B cell (primary cell): ENCODE results near the gene DCLK1. TPM values are rescaled to one million over a fixed set of nuclear protein-coding genes. Genes with fewer than 3 reads are reported as not detected.

ENCODE experiments used
- ATAC-seq: fragments of 200-7000 bp; cut with Tn5 transposase; one replicate; pipeline ENCODE4 v1.10.0; 2021; ENCODE audit warnings: low read depth, mild to moderate bottlenecking, moderate number of reproducible peaks, moderate library complexity
- CTCF ChIA-PET: fragments of 350-600 bp; sonication (Branson Sonifier 250); formaldehyde crosslinking; loops from one replicate; lab custom pipeline; 2021; ENCODE audit warnings: antibody characterized with exemption, inconsistent platforms; lab: Charles Lee
- POLR2A ChIA-PET: fragments of 350-600 bp; sonication (Branson Sonifier 250); formaldehyde crosslinking; loops from one replicate; lab custom pipeline; 2021; ENCODE audit warnings: antibody characterized with exemption; lab: Charles Lee
- DNase-seq: peaks from one replicate; pipeline ENCODE4 v3.0.0; 2013
- H2AFZ ChIP-seq: 2 replicates; pipeline ENCODE4 v1.6.1; 2012; ENCODE audit warnings: mild to moderate bottlenecking, low read depth, low read length; ENCODE audit not compliant: insufficient read depth, poor library complexity, severe bottlenecking
- H3K27ac ChIP-seq, 2 donors: 1 replicate in 1 of 2; 2 replicates in 1 of 2; pipeline ENCODE4 v1.5.1; 2012 to 2013; ENCODE audit warnings: low read length in 2 of 2, mild to moderate bottlenecking in 2 of 2, moderate library complexity in 1 of 2
- H3K27me3 ChIP-seq, 4 experiments: fragments of 200-600 bp in 1 of 4; sonication (generic) in 1 of 4; replicated peaks in 1 of 4; 1 replicate in 2 of 4; 2 replicates in 2 of 4; pipeline versions ENCODE4 v1.6.1 to v1.7.0; 2013 to 2016; ENCODE audit warnings: low read length in 3 of 4, mild to moderate bottlenecking in 2 of 4, mixed read lengths in 1 of 4, moderate library complexity in 1 of 4; ENCODE audit not compliant: insufficient read depth in 4 of 4, control insufficient read depth in 3 of 4; ENCODE audit errors: control extremely low read depth in 1 of 4
- H3K36me3 ChIP-seq, 2 experiments: replicated peaks in 1 of 2; 1 replicate in 1 of 2; 2 replicates in 1 of 2; pipeline versions ENCODE4 v1.6.1 to v1.7.1; 2013; ENCODE audit warnings: low read length in 1 of 2; ENCODE audit not compliant: insufficient read depth in 2 of 2, control insufficient read depth in 1 of 2; ENCODE audit errors: control extremely low read depth in 1 of 2, extremely low read depth in 1 of 2
- H3K4me1 ChIP-seq, 2 donors: fragments of 200-600 bp in 1 of 2; sonication (generic) in 1 of 2; 1 replicate in 1 of 2; 2 replicates in 1 of 2; pipeline versions ENCODE4 v1.5.1 to v1.6.1; 2013 to 2017; ENCODE audit warnings: low read length in 2 of 2; ENCODE audit not compliant: control insufficient read depth in 2 of 2, insufficient read depth in 2 of 2
- H3K4me2 ChIP-seq: replicated peaks from 2 replicates; pipeline ENCODE3; 2012; ENCODE audit warnings: mild to moderate bottlenecking, low read depth, low read length; ENCODE audit not compliant: poor library complexity, severe bottlenecking
- H3K4me3 ChIP-seq, 5 experiments: fragments of 200-600 bp in 1 of 5; sonication (generic) in 1 of 5; 1 replicate in 3 of 5; 2 replicates in 2 of 5; pipeline versions ENCODE4 v1.5.1 to v1.7.0; 2011 to 2016; ENCODE audit warnings: low read length in 4 of 5, mild to moderate bottlenecking in 4 of 5, low read depth in 2 of 5, control low read depth in 1 of 5, moderate library complexity in 1 of 5; ENCODE audit not compliant: insufficient read depth in 1 of 5; ENCODE audit errors: control extremely low read depth in 1 of 5, extremely low read depth in 1 of 5
- H3K79me2 ChIP-seq: fragments of 200-600 bp; sonication (generic); one replicate; pipeline ENCODE4 v1.6.0; 2016; ENCODE audit warnings: low read length; ENCODE audit not compliant: control insufficient read depth, insufficient read depth
- H3K9ac ChIP-seq: fragments of 200-600 bp; sonication (generic); 2 replicates; pipeline ENCODE4 v1.6.1; 2017; ENCODE audit warnings: mild to moderate bottlenecking, low read length, moderate library complexity
- H3K9me3 ChIP-seq, 3 donors: one replicate each; pipeline versions ENCODE4 v1.6.1 to v1.7.1; 2013; ENCODE audit warnings: low read length in 2 of 3; ENCODE audit not compliant: control insufficient read depth in 2 of 3, insufficient read depth in 1 of 3; ENCODE audit errors: control extremely low read depth in 1 of 3
- H4K20me1 ChIP-seq: 2 replicates; pipeline ENCODE4 v1.6.0; 2012; ENCODE audit warnings: mild to moderate bottlenecking, low read length; ENCODE audit not compliant: insufficient read depth, control insufficient read depth, poor library complexity, severe bottlenecking
- H3K27ac Mint-ChIP-seq: one replicate; pipeline ENCODE4 v1.8.0; 2021; ENCODE audit warnings: mixed read lengths
- H3K27me3 Mint-ChIP-seq: one replicate; pipeline ENCODE4 v1.8.0; 2021; ENCODE audit warnings: mixed read lengths
- H3K4me1 Mint-ChIP-seq: one replicate; pipeline ENCODE4 v1.8.0; 2021; ENCODE audit warnings: mixed read lengths
- H3K4me3 Mint-ChIP-seq: one replicate; pipeline ENCODE4 v1.8.0; 2021; ENCODE audit warnings: mixed read lengths
- H3K9me3 Mint-ChIP-seq: one replicate; pipeline ENCODE4 v1.8.0; 2022; ENCODE audit warnings: mixed read lengths; ENCODE audit not compliant: insufficient read depth
- CTCF ChIP-seq: fragments of 200-600 bp; IDR thresholded peaks from one replicate; pipeline ENCODE4 v1.8.0; 2022; ENCODE audit warnings: antibody characterized with exemption, mild to moderate bottlenecking
- EZH2 ChIP-seq: IDR thresholded peaks from 2 replicates; pipeline ENCODE4 v1.6.1; 2012; ENCODE audit warnings: borderline replicate concordance, low read depth, mild to moderate bottlenecking, moderate library complexity, low read length; ENCODE audit not compliant: insufficient read depth, poor library complexity, severe bottlenecking
- WGBS: methylation state at CpG from one replicate; pipeline ENCODE4 v1.1.5; 2013; ENCODE audit warnings: missing lambda C conversion rate; ENCODE audit not compliant: insufficient coverage; 5-methylcytosine and 5-hydroxymethylcytosine counted together
- intact Hi-C: fragments of 100-400 bp; cut with micrococcal nuclease; formaldehyde crosslinking; loops from one replicate; pipeline ENCODE4 v1.10.0; 2022
- polyA plus RNA-seq: library from polyadenylated mRNA; depleted of rRNA; stranded (reverse); fragments of >200 nt; gene quantifications from 2 replicates; pipeline ENCODE4 v1.2.3, GENCODE V29; 2012
- total RNA-seq, 2 donors: library from RNA; stranded (reverse); fragments of 120-200 nt in 1 of 2; gene quantifications; 1 replicate in 1 of 2; 2 replicates in 1 of 2; pipeline versions ENCODE4 v1.2.3 to v1.2.4, GENCODE V29; 2013 to 2022

DCLK1 gene
- total and polyA plus RNA-seq, 2 donors (not counting 1 experiment from before 2014, with no cell fraction given): not detected

- no peak for DNase-seq
- Histone ChIP-seq H3K9me3 (no peaks in the 10 kb centered on the region), H3K36me3 (no peaks in the 10 kb centered on the region), H3K9ac (no peak overlapping the region), H4K20me1 (no peaks in the 10 kb centered on the region), H3K4me3 (no peak overlapping the region), H2AFZ (no peak overlapping the region), H3K79me2 (no peaks in the 10 kb centered on the region), H3K4me2 (no peak overlapping the region), H3K27ac (no peak overlapping the region), H3K4me1 (no peaks in the 10 kb centered on the region), H3K27me3 (no peaks in the 10 kb centered on the region)
- no peaks in the 10 kb centered on the region for H3K27me3 Mint-ChIP-seq
- no peak overlapping the region for H3K4me3 Mint-ChIP-seq
- H3K27ac Mint-ChIP-seq: no peak overlapping the region
- no peak for TF ChIP-seq EZH2
- TF ChIP-seq CTCF: no peak
- H3K9me3 Mint-ChIP-seq: peaks cover 3% of the 10 kb centered on the region
- POLR2A ChIA-PET: no interaction called here
- CTCF ChIA-PET: no interaction called here
- intact Hi-C loops: no loop called here
- no peak for ATAC-seq
- no peaks in the 10 kb centered on the region for H3K4me1 Mint-ChIP-seq
These were observed 55.0 kb downstream of the DCLK1 start for GRCh38 chr13:36076211-36076610.

GRCh38 chr13:36074659-36075058 lies 56.5 kb downstream of the DCLK1 start:
- Histone ChIP-seq H2AFZ (no peak overlapping the region), H3K9ac (no peak overlapping the region), H3K4me3 (no peak overlapping the region), H3K9me3 (no peaks in the 10 kb centered on the region), H4K20me1 (no peaks in the 10 kb centered on the region), H3K4me1 (no peaks in the 10 kb centered on the region), H3K27me3 (no peaks in the 10 kb centered on the region), H3K36me3 (no peaks in the 10 kb centered on the region), H3K4me2 (no peak overlapping the region), H3K79me2 (no peaks in the 10 kb centered on the region), H3K27ac (no peak overlapping the region)
- Mint-ChIP-seq H3K9me3 (peaks cover 3% of the 10 kb centered on the region), H3K4me1 (no peaks in the 10 kb centered on the region), H3K27me3 (no peaks in the 10 kb centered on the region), H3K4me3 (no peak overlapping the region), H3K27ac (no peak overlapping the region)
- CTCF ChIA-PET: no interaction called here
- intact Hi-C loops: no loop called here
- POLR2A ChIA-PET: no interaction called here
- TF ChIP-seq EZH2 (no peak), CTCF (no peak)
- DNase-seq (no peak), ATAC-seq (no peak)
- 93% methylated on average over 2 of the region's 3 CpGs for WGBS
